Body of pancreas (tissue), 4 donors: Measurements from ENCODE around the gene C12orf60. TPM values are rescaled to one million over a fixed set of nuclear protein-coding genes. Genes with fewer than 3 reads are reported as not detected.

Experiments
- ATAC-seq: fragments of 150-250 bp; one replicate; pipeline ENCODE4 v1.9.1; 2016
- DNase-seq, 4 donors: peaks; one replicate each; pipeline ENCODE4 v3.0.0-alpha.2; 2019
- H3K27ac ChIP-seq, 4 donors: fragments of 200-600 bp; sonication (generic); 1 replicate in 3 of 4; 2 replicates in 1 of 4; pipeline versions ENCODE4 v1.5.1 to v1.6.1; 2016 to 2019; ENCODE audit warnings: mild to moderate bottlenecking in 1 of 4, mixed read lengths in 1 of 4, moderate library complexity in 1 of 4
- H3K27me3 ChIP-seq, 2 donors: fragments of 200-600 bp; sonication (generic); one replicate each; pipeline ENCODE4 v1.6.0; 2016; ENCODE audit warnings: mild to moderate bottlenecking in 1 of 2
- H3K36me3 ChIP-seq, 2 donors: fragments of 200-600 bp; sonication (generic); replicated peaks in 1 of 2; 2 replicates each; pipeline ENCODE4 v1.5.1; 2016; ENCODE audit warnings: low read depth in 2 of 2; ENCODE audit not compliant: insufficient read depth in 1 of 2
- H3K4me1 ChIP-seq: fragments of 200-600 bp; sonication (generic); one replicate; pipeline ENCODE4 v1.6.0; 2016
- H3K4me3 ChIP-seq, 2 donors: fragments of 200-600 bp; sonication (generic); 1 replicate in 1 of 2; 2 replicates in 1 of 2; pipeline ENCODE4 v1.5.1; 2016 to 2019
- H3K9me3 ChIP-seq, 3 donors: fragments of 200-600 bp; sonication (generic); 1 replicate in 2 of 3; 2 replicates in 1 of 3; pipeline ENCODE4 v1.5.1; 2016
- CTCF ChIP-seq, 7 experiments: fragments of 450-650 bp in 4 of 7; fragments of 200-600 bp in 3 of 7; sonication (generic) in 3 of 7; IDR thresholded peaks; one replicate each; pipeline ENCODE4 v1.5.1; 2016 to 2019; ENCODE audit warnings: antibody characterized with exemption in 7 of 7
- POLR2A ChIP-seq, 3 donors: fragments of 450-650 bp; IDR thresholded peaks; one replicate each; pipeline ENCODE4 v1.6.1; 2016; ENCODE audit warnings: antibody characterized with exemption in 3 of 3, mild to moderate bottlenecking in 2 of 3
- WGBS, 2 donors: methylation state at CpG; one replicate each; pipeline ENCODE4 v1.1.5; 2017; 5-methylcytosine and 5-hydroxymethylcytosine counted together
- intact Hi-C: fragments of 100-400 bp; cut with DNase I; formaldehyde crosslinking; loops from one replicate; pipeline ENCODE4 v1.15.1; 2023
- total RNA-seq, 2 donors: library from RNA; depleted of rRNA; stranded (reverse); fragments of >200 nt; gene quantifications; one replicate each; pipeline ENCODE4 v1.1.0, GENCODE V29; 2016

C12orf60 gene
- total RNA-seq, 2 donors from 2014 or later: 1.8 TPM; not detected in 1

- Histone ChIP-seq H3K27me3 (no peaks in the 10 kb centered on the region), H3K4me3 (no peak overlapping the region), H3K9me3 (no peaks in the 10 kb centered on the region), H3K4me1 (peaks cover 41% of the 10 kb centered on the region), H3K36me3 (no peaks in the 10 kb centered on the region), H3K27ac (peak overlapping the region in 2 of 4 donors; percentile 36 to 97)
- intact Hi-C loops: no loop called here
- ATAC-seq (no peak), DNase-seq (no peak)
- TF ChIP-seq CTCF (IDR thresholded peaks at IDR 0.05) (no peak), POLR2A (IDR thresholded peaks at IDR 0.05) (peak in 1 of 3 donors; percentile 37)
- WGBS, 2 donors: 73 to 75% methylated on average over 3 of the region's 3 CpGs
These were observed 36.7 kb upstream of the C12orf60 start for GRCh38 chr12:14766649-14767215.

- Histone ChIP-seq H3K4me3 (peak overlapping the region in 1 of 2 donors; percentile 28), H3K9me3 (no peaks in the 10 kb centered on the region), H3K27ac (peak overlapping the region in 3 of 4 donors; percentile 97 to 98 (median 98)), H3K4me1 (peaks cover 43% of the 10 kb centered on the region), H3K36me3 (no peaks in the 10 kb centered on the region), H3K27me3 (no peaks in the 10 kb centered on the region)
- WGBS, 2 donors: 26 to 35% methylated on average over 1 of the region's 1 CpG
- ATAC-seq (no peak), DNase-seq (no peak)
- intact Hi-C loops: no loop called here
- TF ChIP-seq POLR2A (IDR thresholded peaks at IDR 0.05) (no peak), CTCF (IDR thresholded peaks at IDR 0.05) (no peak)
These were observed 35.9 kb upstream of the C12orf60 start for GRCh38 chr12:14767617-14768016.

DNA sequence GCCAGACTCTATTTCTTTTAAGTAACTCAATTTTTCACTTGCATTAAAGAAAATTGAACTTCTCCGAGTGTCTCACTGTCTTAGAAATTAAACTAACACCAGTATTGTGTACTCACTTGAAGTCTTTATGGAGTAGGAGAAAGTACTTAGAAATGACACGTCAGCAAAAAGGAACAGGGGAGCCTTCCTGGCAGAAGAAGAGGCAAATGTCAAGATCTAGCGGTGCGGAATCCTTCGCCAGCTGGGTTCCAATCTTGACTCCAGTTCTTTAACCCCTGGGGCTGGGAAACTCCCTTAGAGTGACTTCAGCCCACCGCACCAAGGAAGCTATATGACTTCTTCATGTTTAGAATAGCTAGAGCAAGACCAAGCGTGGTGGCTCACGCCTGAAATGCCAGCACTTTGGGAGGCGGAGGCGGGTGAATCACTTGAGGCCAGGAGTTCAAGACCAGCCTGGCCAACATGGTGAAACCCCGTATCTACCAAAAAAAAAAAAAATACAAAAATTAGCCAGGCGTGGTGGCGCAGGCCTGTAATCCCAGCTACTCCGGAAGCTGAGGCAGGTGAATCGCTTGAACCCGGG lies 34.6 kb upstream of the C12orf60 start:
- Histone ChIP-seq H3K9me3 (no peaks in the 10 kb centered on the region), H3K27ac (peak overlapping the region in 3 of 4 donors; percentile 97 to 98 (median 98)), H3K4me1 (peaks cover 42% of the 10 kb centered on the region), H3K4me3 (peak overlapping the region; percentile 28 to 85), H3K36me3 (no peaks in the 10 kb centered on the region), H3K27me3 (no peaks in the 10 kb centered on the region)
- no peak for TF ChIP-seq CTCF (IDR thresholded peaks at IDR 0.05)
- no peak for TF ChIP-seq POLR2A (IDR thresholded peaks at IDR 0.05)
- peak; percentile 44 to 64 (median 58) for DNase-seq
- 10 to 11% methylated on average over 11 to 16 of the region's 16 CpGs for WGBS, 2 donors
- no peak for ATAC-seq
- intact Hi-C loops: no loop called here

DNA sequence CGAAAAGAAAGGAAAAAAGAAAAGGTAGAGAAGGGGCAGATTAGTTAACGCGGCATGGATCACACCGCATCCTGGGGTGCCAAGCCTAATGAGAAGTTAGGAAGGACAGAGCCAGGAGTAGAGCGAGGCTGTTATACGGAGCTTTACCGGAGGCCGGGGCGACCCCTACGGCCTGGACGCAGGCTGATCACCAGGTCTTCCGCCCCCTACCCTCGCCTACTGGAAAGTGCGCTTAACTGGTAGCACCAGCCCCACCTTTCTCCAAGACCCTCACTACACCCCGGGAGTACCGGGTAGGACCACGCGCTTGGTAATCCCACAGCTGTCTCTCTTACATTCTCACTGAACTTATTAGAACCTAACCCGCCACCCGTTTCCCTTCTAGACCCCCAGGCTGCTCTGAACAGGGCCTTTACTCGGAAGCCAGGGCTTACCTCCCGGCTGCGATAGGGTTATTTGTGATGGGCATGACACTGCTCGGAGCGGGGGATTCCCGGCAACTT lies 34.0 kb upstream of the C12orf60 start:
- peaks cover 42% of the 10 kb centered on the region for H3K4me1 ChIP-seq
- ATAC-seq: peak; percentile 7
- TF ChIP-seq CTCF (IDR thresholded peaks at IDR 0.05) (no peak), POLR2A (IDR thresholded peaks at IDR 0.05) (no peak)
- H3K9me3 ChIP-seq: no peaks in the 10 kb centered on the region
- 1% methylated on average over 22 to 26 of the region's 26 CpGs for WGBS, 2 donors
- intact Hi-C loops: no loop called here
- H3K36me3 ChIP-seq: no peaks in the 10 kb centered on the region
- peak overlapping the region; percentile 96 to 98 (median 98) for H3K27ac ChIP-seq
- H3K4me3 ChIP-seq: peak overlapping the region; percentile 28 to 85
- H3K27me3 ChIP-seq: no peaks in the 10 kb centered on the region
- peak; percentile 43 to 68 (median 58) for DNase-seq
